ENCODE results near the gene EHMT2.

Gene EHMT2

GRCh38 chr6:31830886-31831335, 66.6 kb downstream of the EHMT2 start:
- TF ChIP-seq MZF1 (tag by site-specific recombination; IDR thresholded peaks at IDR 0.05; ENCODE audit: borderline replicate concordance) (peak; percentile 79), ZNF394 (tag by site-specific recombination; IDR thresholded peaks at IDR 0.05; ENCODE audit: borderline replicate concordance) (0 out of 2 replicates have a peak, but pooled peaks have one; percentile 2), HOXD13 (CRISPR knock-in tag; IDR thresholded peaks at IDR 0.05; ENCODE audit: borderline replicate concordance) (no peak)
- H3K36me3 ChIP-seq (ENCODE audit: control insufficient read depth in 2 of 2, insufficient read depth in 1 of 2, low read length in 2 of 2): peaks cover 1 to 25% of the 10 kb centered on the region in 2 experiments; a peak in 2 of 3 replicates
- CTCF ChIA-PET: interaction anchor here (0.6 to 4.4 kb wide), 19 partner anchors 13 to 1243 kb away, joined by 3 to 18 read pairs (median 6); partner anchors contain the start of genes C6orf47, CLIC1, EHMT2 and HLA-DPA1
- POLR2A ChIA-PET: interaction anchor here (0.6 to 8.1 kb wide), 20 partner anchors 12 to 297 kb away, joined by 3 to 93 read pairs (median 7); partner anchors contain the start of genes ATF6B, BAG6, CLIC1 and DDX39B
- H3K4me1 ChIP-seq (ENCODE audit: control insufficient read depth, insufficient read depth, low read length): no peaks in the 10 kb centered on the region
- H3K9me3 ChIP-seq (ENCODE audit: control insufficient read depth, insufficient read depth, low read depth, low read length): no peaks in the 10 kb centered on the region
- H3K27ac ChIP-seq (ENCODE audit: extremely low read depth, low read depth, low read length): peak overlapping the region; percentile 32; the same call in 1 of the 2 replicates
- peak overlapping the region; percentile 64 for H3K4me3 ChIP-seq (ENCODE audit: low read depth, low read length)
